PC-3 (cell line): ENCODE measurements around the gene PLEKHO1. TPM values are rescaled to one million over a fixed set of nuclear protein-coding genes. Genes with fewer than 3 reads are reported as not detected.
"Not testable (repeated sequence)": the region's sequence is repeated elsewhere in the genome, so short reads cannot be mapped to it uniquely, and the experiment has no call there.

Source experiments
- ATAC-seq: fragments of 200-7000 bp; cut with Tn5 transposase; 2 replicates; pipeline ENCODE4 v1.9.1; 2020; ENCODE audit warnings: mild to moderate bottlenecking, moderate library complexity
- BruUV-seq: library from RNA; stranded (reverse); fragments of 400-500 nt; replicated peaks from 2 replicates; lab custom pipeline; 2021; lab: Mats Ljungman, UMichigan
- CTCF ChIA-PET: fragments of 300-600 bp; sonication (Branson Sonifier 250); formaldehyde crosslinking; loops from one replicate; lab custom pipeline; 2022; ENCODE audit warnings: antibody characterized with exemption; lab: Charles Lee
- POLR2A ChIA-PET: fragments of 300-600 bp; sonication (Branson Sonifier 250); formaldehyde crosslinking; loops from one replicate; lab custom pipeline; 2022; ENCODE audit warnings: antibody characterized with exemption; ENCODE audit not compliant: unreplicated experiment; lab: Charles Lee
- DNase-seq: peaks from one replicate; pipeline ENCODE4 v3.0.0-alpha.2; 2015
- H2AFZ ChIP-seq: fragments of 300-600 bp; sonication (generic); 2 replicates; pipeline ENCODE4 v1.6.0; 2016; ENCODE audit warnings: antibody characterized with exemption, low read length
- H3F3A ChIP-seq: fragments of 300-600 bp; sonication (generic); one replicate; pipeline ENCODE4 v1.6.0; 2017; ENCODE audit warnings: antibody characterized with exemption, low read length, control low read depth, mild to moderate bottlenecking; ENCODE audit not compliant: unreplicated experiment
- H3K27ac ChIP-seq: fragments of 300-600 bp; sonication (generic); 2 replicates; pipeline ENCODE4 v1.5.1; 2016; ENCODE audit warnings: mild to moderate bottlenecking, low read length
- H3K27me3 ChIP-seq: fragments of 300-600 bp; sonication (generic); 2 replicates; pipeline ENCODE4 v1.6.1; 2016; ENCODE audit warnings: low read length, mixed read lengths
- H3K36me3 ChIP-seq: fragments of 300-600 bp; sonication (generic); 2 replicates; pipeline ENCODE4 v1.6.1; 2016; ENCODE audit warnings: low read depth, mixed run types, low read length, mixed read lengths
- H3K4me1 ChIP-seq: fragments of 300-600 bp; sonication (generic); 2 replicates; pipeline ENCODE4 v1.5.1; 2016; ENCODE audit warnings: low read length; ENCODE audit not compliant: insufficient read depth
- H3K4me2 ChIP-seq: fragments of 300-600 bp; sonication (generic); 2 replicates; pipeline ENCODE4 v1.6.0; 2016; ENCODE audit warnings: low read length
- H3K4me3 ChIP-seq: fragments of 300-600 bp; sonication (generic); 2 replicates; pipeline ENCODE4 v1.5.1; 2016; ENCODE audit warnings: mild to moderate bottlenecking, low read length, mixed read lengths
- H3K79me2 ChIP-seq: fragments of 300-600 bp; sonication (generic); 2 replicates; pipeline ENCODE4 v1.6.1; 2017; ENCODE audit warnings: low read length, mixed read lengths
- H3K9ac ChIP-seq: fragments of 300-600 bp; sonication (generic); 2 replicates; pipeline ENCODE4 v1.6.0; 2016; ENCODE audit warnings: mild to moderate bottlenecking, low read length
- H3K9me2 ChIP-seq: fragments of 300-600 bp; sonication (generic); replicated peaks from 2 replicates; pipeline ENCODE4 v1.6.1; 2016; ENCODE audit warnings: mixed run types, low read length, mixed read lengths
- H3K9me3 ChIP-seq: fragments of 300-600 bp; sonication (generic); 2 replicates; pipeline ENCODE4 v1.6.1; 2016; ENCODE audit warnings: low read length, mixed read lengths
- H4K20me1 ChIP-seq: fragments of 300-600 bp; sonication (generic); 2 replicates; pipeline ENCODE4 v1.6.1; 2016; ENCODE audit warnings: low read length, mixed read lengths
- CTCF ChIP-seq: fragments of 300-600 bp; sonication (generic); conservative IDR thresholded peaks from 2 replicates; pipeline ENCODE4 v1.5.1; 2017; ENCODE audit warnings: antibody characterized with exemption, low read depth, mild to moderate bottlenecking, low read length
- EZH2 ChIP-seq: fragments of 300-600 bp; sonication (generic); IDR thresholded peaks from one replicate; pipeline ENCODE4 v1.6.1; 2017; ENCODE audit warnings: antibody characterized with exemption, mild to moderate bottlenecking, low read length; ENCODE audit not compliant: unreplicated experiment
- EZH2phosphoT487 ChIP-seq: fragments of 300-600 bp; sonication (generic); IDR thresholded peaks from 2 replicates; pipeline ENCODE4 v1.6.1; 2018; ENCODE audit warnings: mild to moderate bottlenecking, antibody characterized with exemption, low read length, borderline replicate concordance
- intact Hi-C: fragments of 100-400 bp; cut with micrococcal nuclease; formaldehyde crosslinking; loops from 2 replicates; pipeline ENCODE4 v1.9.0; 2023
- total RNA-seq: library from RNA; depleted of rRNA; stranded (reverse); fragments of >200 nt; gene quantifications from 2 replicates; pipeline ENCODE4 v1.2.3, GENCODE V29; 2014

The PLEKHO1 gene
- total RNA-seq, 1 experiment from 2014 or later = 13.8 TPM

- BruUV-seq = TSS peak; percentile 47
- intact Hi-C loops = no loop called here
- POLR2A ChIA-PET = no interaction called here
- H2AFZ ChIP-seq = no peak overlapping the region
- H3K4me2 ChIP-seq = no peak overlapping the region
- no peaks in the 10 kb centered on the region for H3K9me2 ChIP-seq
- H3K4me1 ChIP-seq = 0 out of 2 replicates have a peak, but pooled peaks cover 4% of the 10 kb centered on the region
- peaks cover 4% of the 10 kb centered on the region for H3F3A ChIP-seq
- no peaks in the 10 kb centered on the region for H3K9me3 ChIP-seq
- H3K36me3 ChIP-seq = no peaks in the 10 kb centered on the region; the same call in 1 of the 2 replicates
- DNase-seq (no peak), ATAC-seq (no peak)
- TF ChIP-seq EZH2phosphoT487 = no peak
- TF ChIP-seq CTCF = no peak
- TF ChIP-seq EZH2 = no peak
- no peaks in the 10 kb centered on the region for H3K79me2 ChIP-seq
- no peaks in the 10 kb centered on the region for H3K27me3 ChIP-seq
- no peak overlapping the region for H3K9ac ChIP-seq
- no peak overlapping the region for H3K27ac ChIP-seq
- H4K20me1 ChIP-seq = no peaks in the 10 kb centered on the region
- CTCF ChIA-PET = no interaction called here
- no peak overlapping the region for H3K4me3 ChIP-seq
These were observed 5.1 kb upstream of the PLEKHO1 start for GRCh38 chr1:150144606-150145005.

- intact Hi-C loops, H3K27ac ChIP-seq, CTCF ChIA-PET, H3K79me2 ChIP-seq, H3K27me3 ChIP-seq, H3K9me3 ChIP-seq, H4K20me1 ChIP-seq, H3K4me3 ChIP-seq, H3K9ac ChIP-seq, BruUV-seq, H3K4me1 ChIP-seq, H3K36me3 ChIP-seq, H3K9me2 ChIP-seq, POLR2A ChIA-PET, ATAC-seq, H3F3A ChIP-seq, DNase-seq, H3K4me2 ChIP-seq, H2AFZ ChIP-seq: not testable (repeated sequence)
These were observed 3.7 kb upstream of the PLEKHO1 start for GRCh38 chr1:150146016-150146415.

- intact Hi-C loops = no loop called here
- Histone ChIP-seq H3F3A (peaks cover 4% of the 10 kb centered on the region), H3K36me3 (no peaks in the 10 kb centered on the region; the same call in 1 of the 2 replicates), H3K4me3 (no peak overlapping the region), H3K4me2 (no peak overlapping the region), H3K9me3 (no peaks in the 10 kb centered on the region), H3K79me2 (no peaks in the 10 kb centered on the region), H3K9me2 (no peaks in the 10 kb centered on the region), H3K27me3 (no peaks in the 10 kb centered on the region), H3K4me1 (peaks cover 9% of the 10 kb centered on the region; the same call in 1 of the 2 replicates), H3K9ac (no peak overlapping the region), H4K20me1 (no peaks in the 10 kb centered on the region), H2AFZ (no peak overlapping the region), H3K27ac (no peak overlapping the region)
- TF ChIP-seq EZH2 = no peak
- TF ChIP-seq EZH2phosphoT487 = no peak
- TF ChIP-seq CTCF = no peak
- ChIA-PET POLR2A (no interaction called here), CTCF (no interaction called here)
- no peak for DNase-seq
- ATAC-seq = no peak
- BruUV-seq = no TSS peak
These were observed 2.7 kb upstream of the PLEKHO1 start for GRCh38 chr1:150146849-150147542.
